ENCODE measurements around the gene PODN. TPM values are rescaled to one million over a fixed set of nuclear protein-coding genes. Genes with fewer than 3 reads are reported as not detected.
A peak's percentile ranks its signal among the peaks of the same experiment; 100 is the strongest.

PODN gene
- total RNA-seq, 1 donor = 52.8 TPM

DNA sequence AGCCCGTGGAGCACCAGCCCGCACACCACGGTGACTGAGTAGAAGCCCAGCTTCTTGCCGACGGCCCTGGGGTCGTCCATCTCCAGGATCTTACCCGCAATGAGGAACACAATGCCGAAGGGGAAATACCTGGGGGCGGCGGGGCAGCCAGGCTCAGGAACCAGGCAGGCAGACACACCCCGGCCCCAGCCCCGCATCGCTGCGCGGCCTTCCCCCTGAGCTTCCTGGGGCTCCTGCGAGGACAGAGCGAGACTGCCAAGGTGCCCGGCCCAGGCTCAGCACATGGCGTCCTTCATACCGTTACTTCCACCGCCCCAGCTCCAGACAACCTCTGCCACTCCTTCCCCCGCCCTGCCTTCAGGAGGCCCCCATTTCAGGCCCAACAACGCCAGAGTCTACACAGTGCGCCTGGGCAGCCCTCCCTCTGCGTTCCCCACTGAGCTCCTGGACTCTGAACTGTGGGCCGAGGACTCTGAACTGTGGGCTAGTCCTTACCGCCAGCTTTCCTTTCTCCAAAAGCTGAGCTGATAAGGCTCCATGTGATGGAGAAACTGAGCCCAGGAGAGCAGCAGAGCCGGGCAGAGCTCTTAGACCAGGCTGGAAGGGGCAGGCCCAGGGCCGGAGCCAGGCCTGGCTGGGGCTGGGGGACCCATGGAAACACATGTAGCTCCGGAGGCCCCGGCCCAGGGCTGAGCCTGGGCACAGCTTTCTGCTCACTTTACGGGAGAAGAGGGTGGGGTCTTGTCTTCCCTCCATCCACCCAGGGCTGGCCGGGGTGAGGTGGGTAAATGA lies 30.8 kb downstream of the PODN start:
- Histone ChIP-seq H3K4me2 (ENCODE audit: insufficient read depth, low read length) (no peak overlapping the region), H3K4me1 (ENCODE audit: insufficient read depth, low read length) (peaks cover 11% of the 10 kb centered on the region), H3K9me3 (ENCODE audit: low read depth, low read length) (peaks cover 2% of the 10 kb centered on the region), H3K79me2 (ENCODE audit: insufficient read depth, low read length) (no peaks in the 10 kb centered on the region), H3K4me3 (ENCODE audit: insufficient read depth, low read length) (no peak overlapping the region), H2AFZ (ENCODE audit: low read length) (no peak overlapping the region), H3K27me3 (ENCODE audit: insufficient read depth, low read length) (no peaks in the 10 kb centered on the region), H3K36me3 (ENCODE audit: insufficient read depth, low read length) (no peaks in the 10 kb centered on the region), H3K27ac (ENCODE audit: low read depth, low read length) (no peak overlapping the region), H4K20me1 (ENCODE audit: insufficient read depth, low read length) (no peaks in the 10 kb centered on the region)
- DNase-seq (ENCODE audit: insufficient read length, low spot score, missing footprints) = peak; percentile 36
- no peak for TF ChIP-seq CTCF (IDR thresholded peaks at IDR 0.05; ENCODE audit: extremely low read depth, low read depth, low read length)

DNA sequence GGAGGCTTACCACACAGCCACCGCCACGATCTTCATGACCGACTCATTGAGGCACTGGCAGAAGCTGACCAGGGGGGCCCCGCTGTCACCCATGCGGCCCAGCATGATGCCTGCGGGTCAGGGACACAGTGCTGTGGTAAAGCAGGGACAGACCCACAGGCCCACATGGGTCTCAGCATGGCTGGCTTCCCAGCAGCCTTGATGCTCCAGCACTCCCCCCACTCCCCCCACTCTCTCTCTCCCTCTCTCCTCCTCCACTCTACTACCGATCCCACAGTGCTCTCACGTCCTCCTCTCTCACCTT lies 31.4 kb downstream of the PODN start:
- peaks cover 11% of the 10 kb centered on the region for H3K4me1 ChIP-seq (ENCODE audit: insufficient read depth, low read length)
- no peaks in the 10 kb centered on the region for H4K20me1 ChIP-seq (ENCODE audit: insufficient read depth, low read length)
- H3K79me2 ChIP-seq (ENCODE audit: insufficient read depth, low read length) = no peaks in the 10 kb centered on the region
- no peak overlapping the region for H3K4me3 ChIP-seq (ENCODE audit: insufficient read depth, low read length)
- DNase-seq (ENCODE audit: insufficient read length, low spot score, missing footprints) = peak; percentile 52
- no peaks in the 10 kb centered on the region for H3K36me3 ChIP-seq (ENCODE audit: insufficient read depth, low read length)
- no peak for TF ChIP-seq CTCF (IDR thresholded peaks at IDR 0.05; ENCODE audit: extremely low read depth, low read depth, low read length)
- H3K27ac ChIP-seq (ENCODE audit: low read depth, low read length) = no peak overlapping the region
- H2AFZ ChIP-seq (ENCODE audit: low read length) = no peak overlapping the region
- no peaks in the 10 kb centered on the region for H3K27me3 ChIP-seq (ENCODE audit: insufficient read depth, low read length)
- H3K4me2 ChIP-seq (ENCODE audit: insufficient read depth, low read length) = no peak overlapping the region
- peaks cover 2% of the 10 kb centered on the region for H3K9me3 ChIP-seq (ENCODE audit: low read depth, low read length)

DNA sequence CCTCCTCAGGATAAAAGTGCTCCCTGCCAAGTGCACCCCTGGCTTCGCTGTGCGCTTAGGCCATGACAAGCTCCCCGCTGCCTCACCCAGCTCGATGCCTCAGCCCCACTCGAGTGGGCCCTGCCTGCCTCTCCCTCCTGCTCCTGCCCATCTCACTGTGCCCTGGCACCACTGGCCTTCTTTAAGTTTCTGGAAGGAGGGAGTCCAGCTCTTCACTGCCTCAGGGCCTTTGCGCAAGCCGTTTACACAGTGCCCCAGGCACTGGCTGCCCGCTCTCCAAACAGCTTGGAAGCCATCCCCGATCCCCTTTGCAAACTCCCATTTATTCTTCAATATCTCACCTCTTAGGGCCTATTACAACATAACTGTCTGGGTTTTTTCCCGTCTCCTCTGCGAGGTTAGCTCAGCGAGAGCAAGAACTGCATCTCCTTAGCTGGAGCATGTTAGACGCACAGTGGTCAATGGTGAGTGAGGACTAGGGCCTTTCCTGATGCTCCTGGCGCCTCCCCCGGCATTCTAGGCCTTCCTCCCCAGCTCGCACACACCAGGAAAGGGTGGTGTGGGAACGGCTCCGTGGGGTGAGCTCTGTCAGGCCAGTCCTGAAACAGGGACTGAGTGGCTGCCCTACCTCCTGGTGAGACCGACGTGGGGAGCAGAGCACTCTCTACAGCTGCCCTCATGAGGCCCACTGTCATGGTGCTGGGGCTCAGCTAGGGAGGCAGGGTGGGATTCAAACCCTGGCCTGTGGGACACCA lies 31.9 kb downstream of the PODN start:
- no peak overlapping the region for H2AFZ ChIP-seq (ENCODE audit: low read length)

More for the DNA sequence above, 31.9 kb downstream of the PODN start:
- no peaks in the 10 kb centered on the region for H3K79me2 ChIP-seq (ENCODE audit: insufficient read depth, low read length)
- peak; percentile 69 for DNase-seq (ENCODE audit: insufficient read length, low spot score, missing footprints)
- H3K4me3 ChIP-seq (ENCODE audit: insufficient read depth, low read length) = no peak overlapping the region
- no peaks in the 10 kb centered on the region for H3K36me3 ChIP-seq (ENCODE audit: insufficient read depth, low read length)
- no peak for TF ChIP-seq CTCF (IDR thresholded peaks at IDR 0.05; ENCODE audit: extremely low read depth, low read depth, low read length)
- peaks cover 11% of the 10 kb centered on the region for H3K4me1 ChIP-seq (ENCODE audit: insufficient read depth, low read length)
- H4K20me1 ChIP-seq (ENCODE audit: insufficient read depth, low read length) = no peaks in the 10 kb centered on the region
- peaks cover 5% of the 10 kb centered on the region for H3K9me3 ChIP-seq (ENCODE audit: low read depth, low read length)
- no peak overlapping the region for H3K4me2 ChIP-seq (ENCODE audit: insufficient read depth, low read length)
- no peaks in the 10 kb centered on the region for H3K27me3 ChIP-seq (ENCODE audit: insufficient read depth, low read length)
- no peak overlapping the region for H3K27ac ChIP-seq (ENCODE audit: low read depth, low read length)

Data from osteoblast (primary cell).